Fibroblast of villous mesenchyme (primary cell): ENCODE data around the gene DFFB. TPM values are rescaled to one million over a fixed set of nuclear protein-coding genes. Genes with fewer than 3 reads are reported as not detected.
"Not testable (repeated sequence)": the region's sequence is repeated elsewhere in the genome, so short reads cannot be mapped to it uniquely, and the experiment has no call there.

ENCODE experiments used
- DNase-seq: peaks from one replicate; pipeline ENCODE4 v3.0.0-alpha.2; 2010; ENCODE audit warnings: low read depth
- H3K4me3 ChIP-seq: 2 replicates; pipeline ENCODE4 v1.5.1; 2011; ENCODE audit warnings: low read depth, mild to moderate bottlenecking, low read length
- CTCF ChIP-seq: IDR thresholded peaks from 2 replicates; pipeline ENCODE4 v1.5.1; 2012; ENCODE audit warnings: low read depth, mild to moderate bottlenecking, low read length; ENCODE audit not compliant: insufficient read depth
- total RNA-seq: library from RNA; depleted of rRNA; stranded (reverse); fragments of >200 nt; gene quantifications from 2 replicates; pipeline ENCODE4 v1.2.3, GENCODE V29; 2012

Gene DFFB
- total RNA-seq, 1 donor, result 4.7 TPM

- H3K4me3 ChIP-seq, result no peak overlapping the region
- DNase-seq, result no peak
- TF ChIP-seq CTCF, result no peak
These were observed 54.9 kb downstream of the DFFB start for GRCh38 chr1:3911981-3912808.

GRCh38 chr1:3912809-3913685 is 55.8 kb downstream of the DFFB start:
- DNase-seq, result no peak
- no peak overlapping the region for H3K4me3 ChIP-seq
- TF ChIP-seq CTCF, result no peak

- no peak for DNase-seq
- TF ChIP-seq CTCF, result no peak
- no peak overlapping the region for H3K4me3 ChIP-seq
These were observed 57.1 kb downstream of the DFFB start for GRCh38 chr1:3914331-3914851.

GRCh38 chr1:3914911-3915310 is 57.6 kb downstream of the DFFB start:
- TF ChIP-seq CTCF, result no peak
- DNase-seq, result no peak
- H3K4me3 ChIP-seq, result no peak overlapping the region

- no peak for TF ChIP-seq CTCF
- no peak for DNase-seq
- no peak overlapping the region for H3K4me3 ChIP-seq
These were observed 58.4 kb downstream of the DFFB start for GRCh38 chr1:3915551-3916121.

GRCh38 chr1:3917761-3918160 is 60.5 kb downstream of the DFFB start:
- TF ChIP-seq CTCF, result no peak
- no peak for DNase-seq
- H3K4me3 ChIP-seq, result no peak overlapping the region

- not testable (repeated sequence) for DNase-seq, H3K4me3 ChIP-seq
These were observed 61.1 kb downstream of the DFFB start for GRCh38 chr1:3918359-3918758.
